Smooth muscle cell (in vitro differentiated cells): ENCODE data around the gene CPA1. TPM values are rescaled to one million over a fixed set of nuclear protein-coding genes. Genes with fewer than 3 reads are reported as not detected.

Source experiments
- DNase-seq: peaks from one replicate; lab custom pipeline; 2025; ENCODE audit not compliant: unreplicated experiment; lab: John Stamatoyannopoulos, UW
- H2AFZ ChIP-seq: fragments of 200-600 bp; sonication (generic); 2 replicates; pipeline ENCODE4 v1.6.0; 2016; ENCODE audit warnings: antibody characterized with exemption, low read depth, mild to moderate bottlenecking
- H3F3A ChIP-seq: fragments of 200-600 bp; sonication (generic); 2 replicates; pipeline ENCODE4 v1.6.0; 2017; ENCODE audit warnings: antibody characterized with exemption, low read depth
- H3K27ac ChIP-seq: fragments of 200-600 bp; sonication (generic); 2 replicates; pipeline ENCODE4 v1.5.1; 2016; ENCODE audit warnings: low read depth, mild to moderate bottlenecking
- H3K27me3 ChIP-seq: fragments of 200-600 bp; sonication (generic); 2 replicates; pipeline ENCODE4 v1.6.1; 2016; ENCODE audit warnings: low read depth, mild to moderate bottlenecking
- H3K36me3 ChIP-seq: fragments of 200-600 bp; sonication (generic); 2 replicates; pipeline ENCODE4 v1.5.1; 2016; ENCODE audit warnings: low read depth
- H3K4me1 ChIP-seq: fragments of 200-600 bp; sonication (generic); 2 replicates; pipeline ENCODE4 v1.5.1; 2016; ENCODE audit warnings: low read depth
- H3K4me2 ChIP-seq: fragments of 200-600 bp; sonication (generic); 2 replicates; pipeline ENCODE4 v1.6.0; 2016; ENCODE audit warnings: mild to moderate bottlenecking
- H3K4me3 ChIP-seq: fragments of 200-600 bp; sonication (generic); 2 replicates; pipeline ENCODE4 v1.5.1; 2016; ENCODE audit warnings: mild to moderate bottlenecking
- H3K79me2 ChIP-seq: fragments of 200-600 bp; sonication (generic); 2 replicates; pipeline ENCODE4 v1.6.0; 2016; ENCODE audit warnings: low read depth, mild to moderate bottlenecking
- H3K9ac ChIP-seq: fragments of 200-600 bp; sonication (generic); 2 replicates; pipeline ENCODE4 v1.6.0; 2016; ENCODE audit warnings: low read depth
- H3K9me3 ChIP-seq: fragments of 200-600 bp; sonication (generic); replicated peaks from 2 replicates; pipeline ENCODE4 v1.5.1; 2016; ENCODE audit warnings: low read depth
- H4K20me1 ChIP-seq: fragments of 200-600 bp; sonication (generic); 2 replicates; pipeline ENCODE4 v1.6.0; 2016; ENCODE audit warnings: low read depth
- CTCF ChIP-seq: fragments of 200-600 bp; sonication (generic); IDR thresholded peaks from 2 replicates; pipeline ENCODE4 v1.5.1; 2017; ENCODE audit warnings: borderline replicate concordance, mild to moderate bottlenecking, antibody characterized with exemption; ENCODE audit not compliant: insufficient read depth, poor library complexity, severe bottlenecking
- WGBS: methylation state at CpG from one replicate; pipeline ENCODE4 v1.1.7; 2016; ENCODE audit warnings: low lambda C conversion rate; 5-methylcytosine and 5-hydroxymethylcytosine counted together
- polyA plus RNA-seq: library from polyadenylated mRNA; unstranded; fragments of >200 nt; fragmentation: Nextera tagmentation; extraction: Ambion mirVana; gene quantifications from 2 replicates; pipeline ENCODE4 v1.2.1, GENCODE V29; 2016
- total RNA-seq: library from RNA; depleted of rRNA; stranded (reverse); fragments of >200 nt; gene quantifications from 2 replicates; pipeline ENCODE4 v1.2.3, GENCODE V29; 2014

Gene CPA1
- total and polyA plus RNA-seq, 2 experiments from 2014 or later = 0.90 to 3.8 TPM

DNA sequence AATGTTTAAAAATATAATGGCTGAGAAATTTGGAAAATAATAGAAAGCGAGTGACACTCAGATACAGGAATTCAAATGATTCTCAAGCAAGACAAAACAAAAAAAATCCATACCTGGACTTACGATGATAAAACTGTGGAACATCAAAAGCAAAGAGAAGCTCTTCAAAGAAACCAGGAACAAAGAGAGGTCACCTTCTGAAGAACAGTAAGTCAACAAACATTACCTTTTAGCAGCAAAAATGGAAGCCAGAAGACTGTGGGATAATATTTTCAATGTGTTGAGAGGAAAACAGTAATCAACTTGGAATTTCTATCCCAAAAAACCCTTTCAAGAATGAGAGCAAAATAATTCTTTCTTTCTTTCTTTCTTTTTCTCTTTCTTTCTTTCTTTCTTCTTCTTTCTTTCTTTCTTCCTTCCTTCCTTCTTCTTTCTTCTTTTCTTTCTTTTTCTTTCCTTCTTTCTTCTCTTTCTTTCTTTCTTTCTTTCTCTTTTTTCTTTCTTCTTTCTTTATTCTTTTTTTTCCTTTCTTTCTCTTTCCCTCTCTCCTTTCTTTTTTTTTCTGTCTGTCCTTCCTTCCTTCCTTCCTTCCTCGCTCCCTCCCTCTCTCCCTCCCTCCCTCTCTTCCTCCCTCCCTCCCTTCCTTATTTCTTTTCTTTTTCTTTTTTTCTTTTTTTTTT lies 37.5 kb upstream of the CPA1 start:
- no peak overlapping the region for H3K27ac ChIP-seq
- whole genome bisulfite sequencing = 84% methylated on average over 3 of the region's 3 CpGs
- no peaks in the 10 kb centered on the region for H3F3A ChIP-seq
- no peaks in the 10 kb centered on the region for H3K27me3 ChIP-seq
- no peaks in the 10 kb centered on the region for H4K20me1 ChIP-seq
- H2AFZ ChIP-seq = no peak overlapping the region
- no peak overlapping the region for H3K4me3 ChIP-seq
- peaks cover 22% of the 10 kb centered on the region for H3K4me1 ChIP-seq
- H3K36me3 ChIP-seq = no peaks in the 10 kb centered on the region
- H3K9me3 ChIP-seq = no peaks in the 10 kb centered on the region
- no peak for DNase-seq
- no peaks in the 10 kb centered on the region for H3K79me2 ChIP-seq
- no peak overlapping the region for H3K9ac ChIP-seq
- TF ChIP-seq CTCF = no peak
- H3K4me2 ChIP-seq = no peak overlapping the region

GRCh38 chr7:130344271-130344866 lies 35.9 kb upstream of the CPA1 start, which contains the start of gene CPA5:
Gene CPA5, plus strand, starts transcription at chr7:130344816. Its CDS starts 1,670 bp downstream, at chr7:130346486.
- no peak within 1 kb of the TSS for H3K27ac ChIP-seq
- no peak within 1 kb of the TSS for H3K4me3 ChIP-seq
- H3K4me2 ChIP-seq = no peak within 1 kb of the TSS
- no peaks in the 10 kb centered on the region for H3K79me2 ChIP-seq
- no peaks in the 10 kb centered on the region for H4K20me1 ChIP-seq
- no peaks in the 10 kb centered on the region for H3K27me3 ChIP-seq
- H3F3A ChIP-seq = no peaks in the 10 kb centered on the region
- H3K9me3 ChIP-seq = no peaks in the 10 kb centered on the region
- H2AFZ ChIP-seq = no peak within 1 kb of the TSS
- DNase-seq = no peak
- 97% methylated on average over 5 of the region's 5 CpGs for WGBS
- no peak within 1 kb of the TSS for H3K9ac ChIP-seq
- H3K36me3 ChIP-seq = no peaks in the 10 kb centered on the region
- H3K4me1 ChIP-seq = peaks cover 22% of the 10 kb centered on the region
- no peak for TF ChIP-seq CTCF

DNA sequence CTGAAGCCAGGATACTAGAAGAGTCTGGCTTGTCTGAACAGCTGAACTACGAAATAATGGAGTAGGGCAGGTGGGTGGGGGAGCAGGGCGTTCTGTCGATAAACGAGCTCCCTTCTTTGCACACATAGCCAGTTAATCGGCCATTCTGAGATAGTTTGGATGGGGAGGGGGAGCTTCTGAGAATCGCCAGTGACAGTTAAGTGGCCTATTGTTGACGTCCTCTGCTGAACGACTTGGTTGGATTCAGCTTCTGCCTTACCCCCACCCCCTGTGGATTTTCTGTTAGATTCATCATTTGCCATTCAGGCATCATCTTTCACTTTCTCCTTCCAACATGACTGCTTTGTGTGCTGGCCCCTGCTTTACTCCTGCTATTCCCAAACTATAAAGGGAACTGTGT lies 35.2 kb upstream of the CPA1 start:
- H3K79me2 ChIP-seq = no peaks in the 10 kb centered on the region
- H3K36me3 ChIP-seq = no peaks in the 10 kb centered on the region
- no peak overlapping the region for H3K4me2 ChIP-seq
- DNase-seq = no peak
- H3K9me3 ChIP-seq = no peaks in the 10 kb centered on the region
- H3K4me1 ChIP-seq = peaks cover 27% of the 10 kb centered on the region
- 64% methylated on average over 8 of the region's 8 CpGs for WGBS
- no peak for TF ChIP-seq CTCF
- H3K4me3 ChIP-seq = no peak overlapping the region
- no peaks in the 10 kb centered on the region for H4K20me1 ChIP-seq
- no peak overlapping the region for H3K9ac ChIP-seq
- no peak overlapping the region for H2AFZ ChIP-seq
- no peaks in the 10 kb centered on the region for H3K27me3 ChIP-seq
- H3K27ac ChIP-seq = no peak overlapping the region
- peaks cover 5% of the 10 kb centered on the region for H3F3A ChIP-seq
